Fibroblast of lung (primary cell): ENCODE results near the gene STK11IP. TPM values are rescaled to one million over a fixed set of nuclear protein-coding genes. Genes with fewer than 3 reads are reported as not detected.

Source experiments
- DNase-seq, 2 donors: peaks; one replicate each; pipeline versions ENCODE4 v3.0.0 to v3.0.0-alpha.2; 2010; ENCODE audit warnings: low read depth in 2 of 2
- H2AFZ ChIP-seq: 2 replicates; pipeline ENCODE4 v1.5.1; 2012; ENCODE audit warnings: low read length, control low read depth, inconsistent platforms
- H3K27ac ChIP-seq: 2 replicates; pipeline ENCODE4 v1.5.1; 2011; ENCODE audit warnings: low read length, control low read depth; ENCODE audit not compliant: insufficient read depth
- H3K27me3 ChIP-seq: 2 replicates; pipeline ENCODE4 v1.5.1; 2011; ENCODE audit warnings: mild to moderate bottlenecking, low read length; ENCODE audit not compliant: control insufficient read depth, insufficient read depth
- H3K36me3 ChIP-seq: 2 replicates; pipeline ENCODE4 v1.5.1; 2011; ENCODE audit warnings: low read length; ENCODE audit not compliant: control insufficient read depth, insufficient read depth
- H3K4me1 ChIP-seq: 2 replicates; pipeline ENCODE4 v1.5.1; 2011; ENCODE audit warnings: low read length; ENCODE audit not compliant: control insufficient read depth, insufficient read depth; ENCODE audit errors: extremely low read depth
- H3K4me2 ChIP-seq: 2 replicates; pipeline ENCODE4 v1.5.1; 2011; ENCODE audit warnings: low read length, control low read depth; ENCODE audit not compliant: insufficient read depth; ENCODE audit errors: extremely low read depth
- H3K4me3 ChIP-seq, 4 experiments: fragments of 200-600 bp in 1 of 4; sonication (generic) in 1 of 4; replicated peaks in 1 of 4; 2 replicates each; pipeline ENCODE4 v1.5.1; 2011 to 2016; ENCODE audit warnings: low read length in 4 of 4, low read depth in 3 of 4, mild to moderate bottlenecking in 3 of 4, control low read depth in 2 of 4, inconsistent platforms in 1 of 4, mixed read lengths in 1 of 4; ENCODE audit not compliant: insufficient read depth in 1 of 4; ENCODE audit errors: control extremely low read depth in 1 of 4
- H3K79me2 ChIP-seq: 2 replicates; pipeline ENCODE4 v1.5.1; 2012; ENCODE audit warnings: mild to moderate bottlenecking, low read length, inconsistent platforms; ENCODE audit not compliant: control insufficient read depth, insufficient read depth
- H3K9ac ChIP-seq: 2 replicates; pipeline ENCODE4 v1.5.1; 2011; ENCODE audit warnings: mild to moderate bottlenecking, low read length, control low read depth; ENCODE audit not compliant: insufficient read depth
- H3K9me3 ChIP-seq: 2 replicates; pipeline ENCODE4 v1.5.1; 2012; ENCODE audit warnings: low read depth, low read length; ENCODE audit not compliant: control insufficient read depth, insufficient read depth
- H4K20me1 ChIP-seq: 2 replicates; pipeline ENCODE4 v1.5.1; 2011; ENCODE audit warnings: low read length; ENCODE audit not compliant: control insufficient read depth, insufficient read depth; ENCODE audit errors: extremely low read depth
- EZH2 ChIP-seq: IDR thresholded peaks from 2 replicates; pipeline ENCODE4 v1.5.1; 2012; ENCODE audit warnings: low read length, control low read depth, mild to moderate bottlenecking; ENCODE audit errors: missing control alignments
- polyA minus RNA-seq: library from RNA; depleted of rRNA, polyadenylated mRNA; stranded (reverse); fragments of >200 nt; gene quantifications from 2 replicates; pipeline ENCODE4 v1.2.3, GENCODE V29; 2011; ENCODE audit warnings: low replicate concordance
- polyA plus RNA-seq, 2 donors: library from polyadenylated mRNA; depleted of rRNA in 1 of 2; stranded (reverse) in 1 of 2; unstranded in 1 of 2; fragments of >200 nt; gene quantifications; 2 replicates each; pipeline ENCODE4 v1.2.1, GENCODE V29; 2011 to 2012; ENCODE audit warnings: missing spikeins in 1 of 2
- total RNA-seq: library from RNA; depleted of rRNA; stranded (reverse); fragments of >200 nt; gene quantifications from 2 replicates; pipeline ENCODE4 v1.2.1, GENCODE V29; 2014
- TF ChIP-seq, protein P1 (sequence below), 2 donors: IDR thresholded peaks in 1 of 2; conservative IDR thresholded peaks in 1 of 2; 1 replicate in 1 of 2; 2 replicates in 1 of 2; pipeline ENCODE4 v1.5.1; 2011 to 2012; ENCODE audit warnings: low read length in 2 of 2, control low read depth in 1 of 2, inconsistent platforms in 1 of 2, low read depth in 1 of 2, mild to moderate bottlenecking in 1 of 2

The STK11IP gene, protein sequence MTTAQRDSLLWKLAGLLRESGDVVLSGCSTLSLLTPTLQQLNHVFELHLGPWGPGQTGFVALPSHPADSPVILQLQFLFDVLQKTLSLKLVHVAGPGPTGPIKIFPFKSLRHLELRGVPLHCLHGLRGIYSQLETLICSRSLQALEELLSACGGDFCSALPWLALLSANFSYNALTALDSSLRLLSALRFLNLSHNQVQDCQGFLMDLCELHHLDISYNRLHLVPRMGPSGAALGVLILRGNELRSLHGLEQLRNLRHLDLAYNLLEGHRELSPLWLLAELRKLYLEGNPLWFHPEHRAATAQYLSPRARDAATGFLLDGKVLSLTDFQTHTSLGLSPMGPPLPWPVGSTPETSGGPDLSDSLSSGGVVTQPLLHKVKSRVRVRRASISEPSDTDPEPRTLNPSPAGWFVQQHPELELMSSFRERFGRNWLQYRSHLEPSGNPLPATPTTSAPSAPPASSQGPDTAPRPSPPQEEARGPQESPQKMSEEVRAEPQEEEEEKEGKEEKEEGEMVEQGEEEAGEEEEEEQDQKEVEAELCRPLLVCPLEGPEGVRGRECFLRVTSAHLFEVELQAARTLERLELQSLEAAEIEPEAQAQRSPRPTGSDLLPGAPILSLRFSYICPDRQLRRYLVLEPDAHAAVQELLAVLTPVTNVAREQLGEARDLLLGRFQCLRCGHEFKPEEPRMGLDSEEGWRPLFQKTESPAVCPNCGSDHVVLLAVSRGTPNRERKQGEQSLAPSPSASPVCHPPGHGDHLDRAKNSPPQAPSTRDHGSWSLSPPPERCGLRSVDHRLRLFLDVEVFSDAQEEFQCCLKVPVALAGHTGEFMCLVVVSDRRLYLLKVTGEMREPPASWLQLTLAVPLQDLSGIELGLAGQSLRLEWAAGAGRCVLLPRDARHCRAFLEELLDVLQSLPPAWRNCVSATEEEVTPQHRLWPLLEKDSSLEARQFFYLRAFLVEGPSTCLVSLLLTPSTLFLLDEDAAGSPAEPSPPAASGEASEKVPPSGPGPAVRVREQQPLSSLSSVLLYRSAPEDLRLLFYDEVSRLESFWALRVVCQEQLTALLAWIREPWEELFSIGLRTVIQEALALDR
- total RNA-seq (12.8 and 16.8 TPM in 2 replicates), polyA plus RNA-seq (5.6 and 6.7 TPM in 2 replicates), polyA minus RNA-seq (35.3 and 36.3 TPM in 2 replicates)
- polyA plus RNA-seq (2012), result 9.2 and 11.5 TPM in 2 replicates

DNA sequence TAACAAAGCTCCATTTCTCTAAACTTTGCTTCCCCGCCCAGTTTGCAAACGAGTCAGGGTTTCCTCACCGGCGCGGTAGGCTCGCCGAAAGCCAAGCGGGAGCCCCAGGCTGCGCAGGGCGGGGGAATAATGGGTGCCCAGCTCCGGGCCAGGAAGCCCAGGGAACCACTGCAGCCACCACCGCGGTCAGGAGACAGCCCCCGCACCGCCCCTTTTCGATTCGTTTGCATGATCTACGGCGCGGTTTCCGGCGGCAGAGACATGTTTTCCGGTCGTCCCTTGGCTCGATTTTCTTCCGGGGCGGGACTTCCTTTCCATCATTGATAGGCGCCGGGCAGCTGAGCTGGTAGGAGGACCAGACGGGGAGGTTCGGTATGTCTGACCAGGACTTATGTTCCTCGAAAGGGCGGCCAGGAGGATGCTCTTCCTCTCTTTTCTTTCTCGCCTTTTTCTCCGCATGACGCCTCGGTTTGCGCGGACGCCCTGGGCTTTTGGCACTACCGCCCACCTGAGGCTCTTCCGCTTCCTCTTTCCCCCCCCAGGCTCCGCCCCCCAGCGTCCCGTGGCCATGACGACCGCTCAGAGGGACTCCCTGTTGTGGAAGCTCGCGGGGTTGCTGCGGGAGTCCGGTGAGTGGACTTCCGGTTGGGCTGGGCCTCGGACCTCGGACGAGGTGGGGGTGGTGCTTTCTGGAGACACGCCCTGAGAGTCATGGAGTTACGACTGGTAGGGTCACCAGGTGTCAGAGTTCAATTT lies at the start of gene STK11IP:
TSS of gene STK11IP (plus strand) at position 306 of the 756 bp plus-strand sequence. CDS start at position 569, 263 bp downstream.
- H3K27ac ChIP-seq, result peak within 1 kb of the TSS; percentile 92
- H3K79me2 ChIP-seq, result no peaks in the 10 kb centered on the region
- no peaks in the 10 kb centered on the region for H4K20me1 ChIP-seq
- H3K27me3 ChIP-seq, result no peaks in the 10 kb centered on the region
- peak within 1 kb of the TSS; percentile 98 for H2AFZ ChIP-seq
- peak within 1 kb of the TSS; percentile 97 for H3K4me2 ChIP-seq
- H3K36me3 ChIP-seq, result peaks cover 3% of the 10 kb centered on the region
- H3K4me3 ChIP-seq, result peak within 1 kb of the TSS; percentile 74 to 97 (median 92)
- H3K4me1 ChIP-seq, result peaks cover 2% of the 10 kb centered on the region
- TF ChIP-seq EZH2, result no peak
- TF ChIP-seq, protein P1, sequence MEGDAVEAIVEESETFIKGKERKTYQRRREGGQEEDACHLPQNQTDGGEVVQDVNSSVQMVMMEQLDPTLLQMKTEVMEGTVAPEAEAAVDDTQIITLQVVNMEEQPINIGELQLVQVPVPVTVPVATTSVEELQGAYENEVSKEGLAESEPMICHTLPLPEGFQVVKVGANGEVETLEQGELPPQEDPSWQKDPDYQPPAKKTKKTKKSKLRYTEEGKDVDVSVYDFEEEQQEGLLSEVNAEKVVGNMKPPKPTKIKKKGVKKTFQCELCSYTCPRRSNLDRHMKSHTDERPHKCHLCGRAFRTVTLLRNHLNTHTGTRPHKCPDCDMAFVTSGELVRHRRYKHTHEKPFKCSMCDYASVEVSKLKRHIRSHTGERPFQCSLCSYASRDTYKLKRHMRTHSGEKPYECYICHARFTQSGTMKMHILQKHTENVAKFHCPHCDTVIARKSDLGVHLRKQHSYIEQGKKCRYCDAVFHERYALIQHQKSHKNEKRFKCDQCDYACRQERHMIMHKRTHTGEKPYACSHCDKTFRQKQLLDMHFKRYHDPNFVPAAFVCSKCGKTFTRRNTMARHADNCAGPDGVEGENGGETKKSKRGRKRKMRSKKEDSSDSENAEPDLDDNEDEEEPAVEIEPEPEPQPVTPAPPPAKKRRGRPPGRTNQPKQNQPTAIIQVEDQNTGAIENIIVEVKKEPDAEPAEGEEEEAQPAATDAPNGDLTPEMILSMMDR (conservative IDR thresholded peaks at IDR 0.05 in 1 of 2, IDR thresholded peaks at IDR 0.05 in 1 of 2; ENCODE audit: low read depth in 1 of 2, low read length in 2 of 2), result no peak
- H3K9me3 ChIP-seq, result no peaks in the 10 kb centered on the region
- peak within 1 kb of the TSS; percentile 91 for H3K9ac ChIP-seq
- peak; percentile 97 for DNase-seq

DNA sequence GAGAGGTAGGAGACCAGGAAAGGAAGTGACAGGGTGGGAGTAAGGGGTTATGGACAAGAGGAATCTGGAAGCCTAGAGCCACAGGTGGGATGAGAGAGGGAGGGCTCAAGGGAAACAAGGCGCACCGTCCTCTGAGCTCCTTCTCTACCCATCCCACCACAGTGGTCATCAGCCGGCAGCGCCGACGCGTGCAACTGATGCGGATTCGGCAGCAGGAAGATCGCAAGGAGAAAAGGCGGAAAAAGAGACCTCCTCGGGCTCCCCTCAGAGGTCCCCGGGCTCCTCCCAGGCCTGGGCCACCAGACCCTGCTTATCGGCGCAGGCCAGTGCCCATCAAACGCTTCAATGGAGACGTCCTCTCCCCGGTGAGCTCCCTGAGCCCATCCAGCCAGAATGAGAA lies 48.7 kb upstream of the STK11IP start:
- H3K79me2 ChIP-seq, result no peaks in the 10 kb centered on the region
- no peak overlapping the region for H2AFZ ChIP-seq
- H3K27me3 ChIP-seq, result peaks cover 6% of the 10 kb centered on the region
- no peaks in the 10 kb centered on the region for H3K36me3 ChIP-seq
- H3K4me1 ChIP-seq, result peaks cover 3% of the 10 kb centered on the region
- DNase-seq, result no peak
- H3K27ac ChIP-seq, result no peak overlapping the region
- TF ChIP-seq, protein P1 (conservative IDR thresholded peaks at IDR 0.05 in 1 of 2, IDR thresholded peaks at IDR 0.05 in 1 of 2; ENCODE audit: low read depth in 1 of 2, low read length in 2 of 2), result no peak
- no peak for TF ChIP-seq EZH2
- no peak overlapping the region for H3K4me2 ChIP-seq
- H4K20me1 ChIP-seq, result no peaks in the 10 kb centered on the region
- H3K9ac ChIP-seq, result no peak overlapping the region
- no peak overlapping the region for H3K4me3 ChIP-seq
- no peaks in the 10 kb centered on the region for H3K9me3 ChIP-seq
